PC-3 (cell line): ENCODE data around the gene ARL10.

Experiments
- CTCF ChIP-seq: fragments of 300-600 bp; sonication (generic); conservative IDR thresholded peaks from 2 replicates; pipeline ENCODE4 v1.5.1; 2017; ENCODE audit warnings: antibody characterized with exemption, low read depth, mild to moderate bottlenecking, low read length
- EZH2phosphoT487 ChIP-seq: fragments of 300-600 bp; sonication (generic); IDR thresholded peaks from 2 replicates; pipeline ENCODE4 v1.6.1; 2018; ENCODE audit warnings: mild to moderate bottlenecking, antibody characterized with exemption, low read length, borderline replicate concordance

GRCh38 chr5:176352116-176352878 is 13.0 kb upstream of the ARL10 start:
- no peak for TF ChIP-seq CTCF
- no peak for TF ChIP-seq EZH2phosphoT487
